Neural progenitor cell (in vitro differentiated cells): Measurements from ENCODE around the gene P3H2.

Experiments used
- CTCF ChIP-seq: fragments of 200-600 bp; sonication (generic); IDR thresholded peaks from 2 replicates; pipeline ENCODE4 v1.5.1; 2017; ENCODE audit warnings: antibody characterized with exemption, mild to moderate bottlenecking
- EZH2 ChIP-seq: fragments of 200-600 bp; sonication (generic); IDR thresholded peaks from 2 replicates; pipeline ENCODE4 v1.6.1; 2017; ENCODE audit warnings: antibody characterized with exemption, mild to moderate bottlenecking, moderate library complexity

- no peak for TF ChIP-seq CTCF
- no peak for TF ChIP-seq EZH2
These were observed 79.2 kb downstream of the P3H2 start for GRCh38 chr3:190041333-190042041.
